ENCODE results near the gene SELENON.
A peak's percentile ranks its signal among the peaks of the same experiment; 100 is the strongest.

SELENON gene

DNA sequence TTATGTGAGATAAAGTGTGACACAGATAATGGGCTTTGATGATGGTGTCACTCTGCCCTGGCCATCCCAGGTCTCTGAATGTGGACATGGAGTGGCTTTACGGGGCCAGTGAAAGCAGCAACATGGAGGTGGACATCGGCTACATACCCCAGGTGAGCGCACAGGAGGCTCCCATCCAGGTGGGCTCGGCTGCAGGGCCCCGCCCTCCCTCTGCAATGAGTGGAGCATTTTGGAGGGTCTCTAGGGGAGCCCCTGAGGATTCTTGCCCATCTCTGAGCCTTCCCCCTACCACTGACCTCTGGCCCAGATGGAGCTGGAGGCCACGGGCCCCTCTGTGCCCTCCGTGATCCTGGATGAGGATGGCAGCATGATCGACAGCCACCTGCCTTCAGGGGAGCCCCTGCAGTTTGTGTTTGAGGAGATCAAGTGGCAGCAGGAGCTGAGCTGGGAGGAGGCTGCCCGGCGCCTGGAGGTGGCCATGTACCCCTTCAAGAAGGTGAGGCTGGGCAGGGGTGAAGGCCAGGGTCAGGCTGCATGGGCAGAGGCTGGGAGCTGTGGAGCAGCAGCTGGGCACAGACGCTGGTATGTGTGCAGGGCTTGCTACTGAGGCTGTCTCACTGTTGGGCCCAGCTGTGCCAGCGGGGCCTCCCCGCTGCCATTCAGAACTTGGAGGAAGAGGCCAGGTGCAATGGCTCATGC, 11.5 kb downstream of the SELENON start:
- no CpG with 5 or more reads among the region's 13 CpGs for WGBS, 2 donors (ENCODE audit: extremely low coverage in 2 of 2, insufficient read length in 2 of 2, insufficient replicate concordance in 1 of 2)
- peaks cover 47 to 91% of the 10 kb centered on the region in 2 donors for H3K36me3 ChIP-seq (replicated peaks in 1 of 2; ENCODE audit: control insufficient read depth in 2 of 2, insufficient read depth in 2 of 2, low read length in 2 of 2)
- no peak overlapping the region for H2BK5ac ChIP-seq (ENCODE audit: low read length)
- H2BK120ac ChIP-seq (ENCODE audit: low read depth, low read length) = no peak overlapping the region
- H2AK5ac ChIP-seq (ENCODE audit: low read depth, low read length) = peak overlapping the region; percentile 19
- no peak overlapping the region for H3K4me2 ChIP-seq (ENCODE audit: insufficient read depth, low read length, poor library complexity, severe bottlenecking)
- no peak overlapping the region for H4K91ac ChIP-seq (ENCODE audit: low read depth, low read length, poor library complexity)
- H2BK12ac ChIP-seq (ENCODE audit: low read length) = no peak overlapping the region
- no peak overlapping the region for H3K4ac ChIP-seq (ENCODE audit: low read length)
- H3K9me3 ChIP-seq (replicated peaks in 1 of 2; ENCODE audit: control insufficient read depth in 2 of 2, insufficient read depth in 1 of 2, low read depth in 1 of 2, low read length in 2 of 2) = no peaks in the 10 kb centered on the region
- H3K14ac ChIP-seq (ENCODE audit: low read length) = no peak overlapping the region
- H3K27ac ChIP-seq (replicated peaks; ENCODE audit: low read length) = no peak overlapping the region
- no peak overlapping the region for H3K23ac ChIP-seq (ENCODE audit: low read depth, low read length, poor library complexity)
- H3K4me1 ChIP-seq (ENCODE audit: control insufficient read depth in 2 of 2, insufficient read depth in 1 of 2, low read depth in 1 of 2, low read length in 2 of 2) = peaks cover 0 to 1% of the 10 kb centered on the region in 2 donors
- H2AFZ ChIP-seq (ENCODE audit: low read length) = no peak overlapping the region
- peak overlapping the region; percentile 30 for H2BK15ac ChIP-seq (ENCODE audit: low read length)
- H3K4me3 ChIP-seq (ENCODE audit: low read length in 2 of 2) = no peak overlapping the region
- H3K18ac ChIP-seq (ENCODE audit: low read length) = no peak overlapping the region
- H3K79me1 ChIP-seq (ENCODE audit: low read depth, low read length) = peaks cover 10% of the 10 kb centered on the region
- H4K8ac ChIP-seq (ENCODE audit: low read depth, low read length) = no peak overlapping the region
- no peak for DNase-seq (ENCODE audit: low spot score)
- peak overlapping the region; percentile 76 for H3K9ac ChIP-seq (ENCODE audit: low read depth, low read length, poor library complexity)
- H3K27me3 ChIP-seq (ENCODE audit: control insufficient read depth in 3 of 3, insufficient read depth in 3 of 3, low read depth in 1 of 3, low read length in 3 of 3) = no peaks in the 10 kb centered on the region

DNA sequence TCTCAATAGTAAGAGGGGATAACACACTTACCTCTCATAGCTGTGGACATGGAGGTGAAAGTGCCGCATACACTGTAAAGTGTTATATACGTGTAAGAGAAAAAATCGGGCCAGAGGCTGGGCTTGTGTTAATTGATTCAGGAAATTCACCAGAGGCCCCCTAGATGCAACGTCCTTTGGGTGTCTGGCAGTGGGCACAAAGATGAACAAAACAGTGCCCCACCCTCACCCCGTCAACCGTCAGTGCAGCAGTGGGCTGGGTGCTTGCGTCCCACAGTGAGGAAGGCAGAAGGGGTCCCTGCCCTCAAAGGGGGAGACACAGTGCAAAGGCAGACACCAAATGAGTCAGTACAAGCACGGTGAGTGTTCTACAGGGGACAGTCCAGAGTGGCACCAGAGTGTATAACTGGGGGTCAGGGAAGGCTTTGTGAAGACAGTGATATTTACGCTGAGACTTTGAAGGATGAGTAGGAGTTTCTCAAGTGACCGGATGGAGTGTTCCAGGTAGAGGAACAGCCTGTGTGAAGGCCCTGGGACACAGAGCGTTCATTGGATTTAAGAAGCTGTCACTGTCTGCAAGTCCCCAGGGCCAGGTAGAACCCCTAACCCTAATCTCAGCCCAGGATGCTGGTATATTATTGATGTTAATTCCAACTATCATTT, 13.2 kb downstream of the SELENON start:
- H3K4ac ChIP-seq (ENCODE audit: low read length) = no peak overlapping the region
- H3K36me3 ChIP-seq (replicated peaks in 1 of 2; ENCODE audit: control insufficient read depth in 2 of 2, insufficient read depth in 2 of 2, low read length in 2 of 2) = peaks cover 44 to 85% of the 10 kb centered on the region in 2 donors
- no peak overlapping the region for H2BK5ac ChIP-seq (ENCODE audit: low read length)
- no peak overlapping the region for H3K4me2 ChIP-seq (ENCODE audit: insufficient read depth, low read length, poor library complexity, severe bottlenecking)
- H3K9me3 ChIP-seq (replicated peaks in 1 of 2; ENCODE audit: control insufficient read depth in 2 of 2, insufficient read depth in 1 of 2, low read depth in 1 of 2, low read length in 2 of 2) = no peaks in the 10 kb centered on the region
- H3K9ac ChIP-seq (ENCODE audit: low read depth, low read length, poor library complexity) = no peak overlapping the region
- no peak overlapping the region for H3K14ac ChIP-seq (ENCODE audit: low read length)
- H3K27ac ChIP-seq (replicated peaks; ENCODE audit: low read length) = no peak overlapping the region
- H3K23ac ChIP-seq (ENCODE audit: low read depth, low read length, poor library complexity) = peak overlapping the region; percentile 25
- H3K79me1 ChIP-seq (ENCODE audit: low read depth, low read length) = peaks cover 10% of the 10 kb centered on the region
- no peak overlapping the region for H2BK120ac ChIP-seq (ENCODE audit: low read depth, low read length)
- no peak overlapping the region for H4K8ac ChIP-seq (ENCODE audit: low read depth, low read length)
- DNase-seq (ENCODE audit: low spot score) = no peak
- no peak overlapping the region for H2BK12ac ChIP-seq (ENCODE audit: low read length)
- H4K91ac ChIP-seq (ENCODE audit: low read depth, low read length, poor library complexity) = no peak overlapping the region
- no peak overlapping the region for H2AK5ac ChIP-seq (ENCODE audit: low read depth, low read length)
- WGBS, 2 donors (ENCODE audit: extremely low coverage in 2 of 2, insufficient read length in 2 of 2, insufficient replicate concordance in 1 of 2) = no CpG with 5 or more reads among the region's 11 CpGs
- H2BK15ac ChIP-seq (ENCODE audit: low read length) = no peak overlapping the region
- peaks cover 1 to 2% of the 10 kb centered on the region in 2 donors for H3K4me1 ChIP-seq (ENCODE audit: control insufficient read depth in 2 of 2, insufficient read depth in 1 of 2, low read depth in 1 of 2, low read length in 2 of 2)
- H2AFZ ChIP-seq (ENCODE audit: low read length) = no peak overlapping the region
- no peak overlapping the region for H3K4me3 ChIP-seq (ENCODE audit: low read length in 2 of 2)
- no peak overlapping the region for H3K18ac ChIP-seq (ENCODE audit: low read length)
- no peaks in the 10 kb centered on the region for H3K27me3 ChIP-seq (ENCODE audit: control insufficient read depth in 3 of 3, insufficient read depth in 3 of 3, low read depth in 1 of 3, low read length in 3 of 3)

DNA sequence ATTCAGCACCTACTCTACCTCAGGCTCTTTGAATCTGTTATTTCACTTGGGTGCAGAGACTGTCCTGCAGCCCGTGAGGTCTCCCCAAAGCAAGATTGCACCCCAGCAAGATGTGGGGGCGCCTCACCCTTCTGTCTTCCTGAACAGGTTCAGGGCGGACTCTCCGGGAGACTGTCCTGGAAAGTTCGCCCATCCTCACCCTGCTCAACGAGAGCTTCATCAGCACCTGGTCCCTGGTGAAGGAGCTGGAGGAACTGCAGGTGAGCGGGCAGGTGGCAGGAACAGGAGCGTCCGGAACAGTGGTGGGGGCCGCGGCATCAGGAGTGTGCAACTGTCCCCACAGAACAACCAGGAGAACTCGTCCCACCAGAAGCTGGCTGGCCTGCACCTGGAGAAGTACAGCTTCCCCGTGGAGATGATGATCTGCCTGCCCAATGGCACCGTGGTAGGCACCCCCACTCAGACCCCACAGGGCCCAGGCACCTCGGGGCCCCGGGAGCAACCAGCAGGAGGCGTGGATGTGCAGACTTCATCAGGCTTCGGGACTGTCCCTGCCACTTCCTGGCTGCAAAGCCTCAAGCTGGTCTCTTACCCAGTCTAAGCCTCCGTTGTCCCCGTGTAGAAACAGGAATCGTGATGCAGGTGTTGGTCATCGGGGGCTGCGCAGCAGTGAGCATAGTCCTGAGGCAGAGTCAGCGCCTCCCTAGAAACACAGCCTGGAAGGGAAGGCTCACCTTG, 13.9 kb downstream of the SELENON start:
- peaks cover 42 to 78% of the 10 kb centered on the region in 2 donors for H3K36me3 ChIP-seq (replicated peaks in 1 of 2; ENCODE audit: control insufficient read depth in 2 of 2, insufficient read depth in 2 of 2, low read length in 2 of 2)
- DNase-seq (ENCODE audit: low spot score) = no peak
- no peak overlapping the region for H4K8ac ChIP-seq (ENCODE audit: low read depth, low read length)

DNA sequence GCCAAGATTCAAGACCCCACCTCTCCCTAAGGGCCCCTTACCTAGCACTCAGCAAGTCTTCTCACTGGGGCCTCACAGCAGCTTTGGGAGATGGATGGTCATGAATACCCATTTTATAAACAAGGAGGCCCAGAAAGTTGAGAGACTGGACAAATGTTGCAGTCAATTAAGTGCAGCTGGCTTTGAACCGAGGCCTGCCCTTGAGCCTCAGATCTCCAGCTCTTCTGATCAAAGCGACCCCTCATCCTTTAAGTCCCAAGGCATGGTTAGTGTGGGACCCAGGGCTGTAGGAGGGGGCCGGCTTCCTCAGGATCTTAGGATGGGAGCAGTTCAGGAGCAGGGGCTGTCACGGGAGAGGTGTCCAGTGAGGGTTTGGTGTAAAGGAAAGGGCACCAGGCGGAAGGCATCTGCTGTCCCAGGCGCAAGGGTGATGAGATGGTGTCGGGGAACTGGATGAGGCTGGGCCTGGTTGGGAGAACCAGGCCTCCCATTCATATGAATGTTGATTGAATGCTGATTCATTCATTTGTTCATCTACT, 14.6 kb downstream of the SELENON start:
- Histone ChIP-seq H3K18ac (ENCODE audit: low read length) (no peak overlapping the region), H3K36me3 (replicated peaks in 1 of 2; ENCODE audit: control insufficient read depth in 2 of 2, insufficient read depth in 2 of 2, low read length in 2 of 2) (peaks cover 37 to 71% of the 10 kb centered on the region in 2 donors), H3K14ac (ENCODE audit: low read length) (no peak overlapping the region), H2BK12ac (ENCODE audit: low read length) (no peak overlapping the region), H3K4me3 (ENCODE audit: low read length in 2 of 2) (no peak overlapping the region), H4K8ac (ENCODE audit: low read depth, low read length) (no peak overlapping the region), H4K91ac (ENCODE audit: low read depth, low read length, poor library complexity) (no peak overlapping the region), H3K9ac (ENCODE audit: low read depth, low read length, poor library complexity) (no peak overlapping the region), H3K4me1 (ENCODE audit: control insufficient read depth in 2 of 2, insufficient read depth in 1 of 2, low read depth in 1 of 2, low read length in 2 of 2) (peaks cover 6 to 10% of the 10 kb centered on the region in 2 donors), H2AFZ (ENCODE audit: low read length) (no peak overlapping the region), H3K4me2 (ENCODE audit: insufficient read depth, low read length, poor library complexity, severe bottlenecking) (no peak overlapping the region), H3K27me3 (ENCODE audit: control insufficient read depth in 3 of 3, insufficient read depth in 3 of 3, low read depth in 1 of 3, low read length in 3 of 3) (no peaks in the 10 kb centered on the region), H3K79me1 (ENCODE audit: low read depth, low read length) (peaks cover 7% of the 10 kb centered on the region), H2BK120ac (ENCODE audit: low read depth, low read length) (no peak overlapping the region), H3K4ac (ENCODE audit: low read length) (no peak overlapping the region), H3K27ac (replicated peaks; ENCODE audit: low read length) (no peak overlapping the region), H3K9me3 (replicated peaks in 1 of 2; ENCODE audit: control insufficient read depth in 2 of 2, insufficient read depth in 1 of 2, low read depth in 1 of 2, low read length in 2 of 2) (no peaks in the 10 kb centered on the region), H2BK5ac (ENCODE audit: low read length) (no peak overlapping the region), H3K23ac (ENCODE audit: low read depth, low read length, poor library complexity) (no peak overlapping the region), H2AK5ac (ENCODE audit: low read depth, low read length) (no peak overlapping the region), H2BK15ac (ENCODE audit: low read length) (no peak overlapping the region)
- no CpG with 5 or more reads among the region's 7 CpGs for WGBS, 2 donors (ENCODE audit: extremely low coverage in 2 of 2, insufficient read length in 2 of 2, insufficient replicate concordance in 1 of 2)
- DNase-seq (ENCODE audit: low spot score) = no peak

More for the DNA sequence above, 13.9 kb downstream of the SELENON start:
- Histone ChIP-seq H4K91ac (ENCODE audit: low read depth, low read length, poor library complexity) (no peak overlapping the region), H3K18ac (ENCODE audit: low read length) (no peak overlapping the region), H2AK5ac (ENCODE audit: low read depth, low read length) (no peak overlapping the region), H3K79me1 (ENCODE audit: low read depth, low read length) (peaks cover 10% of the 10 kb centered on the region), H2BK5ac (ENCODE audit: low read length) (no peak overlapping the region), H3K27me3 (ENCODE audit: control insufficient read depth in 3 of 3, insufficient read depth in 3 of 3, low read depth in 1 of 3, low read length in 3 of 3) (no peaks in the 10 kb centered on the region), H3K14ac (ENCODE audit: low read length) (no peak overlapping the region), H3K9ac (ENCODE audit: low read depth, low read length, poor library complexity) (no peak overlapping the region), H3K4ac (ENCODE audit: low read length) (no peak overlapping the region), H2AFZ (ENCODE audit: low read length) (no peak overlapping the region), H3K23ac (ENCODE audit: low read depth, low read length, poor library complexity) (peak overlapping the region; percentile 9), H2BK12ac (ENCODE audit: low read length) (no peak overlapping the region), H2BK15ac (ENCODE audit: low read length) (no peak overlapping the region), H3K4me2 (ENCODE audit: insufficient read depth, low read length, poor library complexity, severe bottlenecking) (no peak overlapping the region), H2BK120ac (ENCODE audit: low read depth, low read length) (no peak overlapping the region), H3K4me1 (ENCODE audit: control insufficient read depth in 2 of 2, insufficient read depth in 1 of 2, low read depth in 1 of 2, low read length in 2 of 2) (peaks cover 4 to 7% of the 10 kb centered on the region in 2 donors), H3K9me3 (replicated peaks in 1 of 2; ENCODE audit: control insufficient read depth in 2 of 2, insufficient read depth in 1 of 2, low read depth in 1 of 2, low read length in 2 of 2) (no peaks in the 10 kb centered on the region), H3K4me3 (ENCODE audit: low read length in 2 of 2) (no peak overlapping the region), H3K27ac (replicated peaks; ENCODE audit: low read length) (no peak overlapping the region)
- WGBS, 2 donors (ENCODE audit: extremely low coverage in 2 of 2, insufficient read length in 2 of 2, insufficient replicate concordance in 1 of 2) = no CpG with 5 or more reads among the region's 24 CpGs

Data from neuronal stem cell (in vitro differentiated cells).